Measurements from ENCODE around the gene EIF3F.

Gene EIF3F

GRCh38 chr11:8040261-8040920 lies 53.3 kb downstream of the EIF3F start:
- WGBS, result 93% methylated on average over 4 of the region's 4 CpGs
- Histone ChIP-seq H3K9ac (ENCODE audit: low read depth, low read length) (no peak overlapping the region), H3K27me3 (ENCODE audit: insufficient read depth, low read length) (no peaks in the 10 kb centered on the region; the same call in 1 of the 2 replicates), H3K4me1 (ENCODE audit: insufficient read depth, low read length) (no peaks in the 10 kb centered on the region), H3K36me3 (ENCODE audit: insufficient read depth, low read length) (no peaks in the 10 kb centered on the region), H3K4me3 (ENCODE audit: low read length) (no peak overlapping the region), H3K27ac (ENCODE audit: low read depth, low read length) (no peak overlapping the region), H3K9me3 (ENCODE audit: insufficient read depth, low read depth, low read length) (no peaks in the 10 kb centered on the region)

GRCh38 chr11:8040921-8041285 lies 53.8 kb downstream of the EIF3F start:
- Histone ChIP-seq H3K27me3 (ENCODE audit: insufficient read depth, low read length) (no peaks in the 10 kb centered on the region; the same call in 1 of the 2 replicates), H3K4me1 (ENCODE audit: insufficient read depth, low read length) (no peaks in the 10 kb centered on the region), H3K36me3 (ENCODE audit: insufficient read depth, low read length) (no peaks in the 10 kb centered on the region), H3K27ac (ENCODE audit: low read depth, low read length) (no peak overlapping the region), H3K9me3 (ENCODE audit: insufficient read depth, low read depth, low read length) (no peaks in the 10 kb centered on the region), H3K4me3 (ENCODE audit: low read length) (no peak overlapping the region), H3K9ac (ENCODE audit: low read depth, low read length) (no peak overlapping the region)
- 92% methylated on average over 2 of the region's 2 CpGs for WGBS

GRCh38 chr11:8041576-8041975 lies 54.4 kb downstream of the EIF3F start:
- no peaks in the 10 kb centered on the region for H3K36me3 ChIP-seq (ENCODE audit: insufficient read depth, low read length)
- no peaks in the 10 kb centered on the region for H3K4me1 ChIP-seq (ENCODE audit: insufficient read depth, low read length)
- H3K9me3 ChIP-seq (ENCODE audit: insufficient read depth, low read depth, low read length), result no peaks in the 10 kb centered on the region
- no peak overlapping the region for H3K4me3 ChIP-seq (ENCODE audit: low read length)
- H3K9ac ChIP-seq (ENCODE audit: low read depth, low read length), result no peak overlapping the region
- H3K27ac ChIP-seq (ENCODE audit: low read depth, low read length), result no peak overlapping the region
- 84% methylated on average over 4 of the region's 4 CpGs for WGBS
- no peaks in the 10 kb centered on the region; the same call in 1 of the 2 replicates for H3K27me3 ChIP-seq (ENCODE audit: insufficient read depth, low read length)

GRCh38 chr11:8043756-8044155 lies 56.6 kb downstream of the EIF3F start:
- no peaks in the 10 kb centered on the region; the same call in 1 of the 2 replicates for H3K27me3 ChIP-seq (ENCODE audit: insufficient read depth, low read length)
- H3K9ac ChIP-seq (ENCODE audit: low read depth, low read length), result no peak overlapping the region
- 100% methylated on average over 2 of the region's 2 CpGs for WGBS

GRCh38 chr11:8045839-8046238 lies 58.7 kb downstream of the EIF3F start:
- Histone ChIP-seq H3K27ac (ENCODE audit: low read depth, low read length) (no peak overlapping the region), H3K9me3 (ENCODE audit: insufficient read depth, low read depth, low read length) (no peaks in the 10 kb centered on the region), H3K4me1 (ENCODE audit: insufficient read depth, low read length) (no peaks in the 10 kb centered on the region), H3K27me3 (ENCODE audit: insufficient read depth, low read length) (no peaks in the 10 kb centered on the region; the same call in 1 of the 2 replicates), H3K9ac (ENCODE audit: low read depth, low read length) (no peak overlapping the region), H3K4me3 (ENCODE audit: low read length) (no peak overlapping the region), H3K36me3 (ENCODE audit: insufficient read depth, low read length) (no peaks in the 10 kb centered on the region)
- WGBS, result 59% methylated on average over 4 of the region's 4 CpGs

More at GRCh38 chr11:8043756-8044155, 56.6 kb downstream of the EIF3F start:
- Histone ChIP-seq H3K27ac (ENCODE audit: low read depth, low read length) (no peak overlapping the region), H3K4me3 (ENCODE audit: low read length) (no peak overlapping the region), H3K9me3 (ENCODE audit: insufficient read depth, low read depth, low read length) (no peaks in the 10 kb centered on the region), H3K36me3 (ENCODE audit: insufficient read depth, low read length) (no peaks in the 10 kb centered on the region), H3K4me1 (ENCODE audit: insufficient read depth, low read length) (no peaks in the 10 kb centered on the region)

GRCh38 chr11:8047382-8047781 lies 60.2 kb downstream of the EIF3F start:
- H3K27me3 ChIP-seq (ENCODE audit: insufficient read depth, low read length), result no peaks in the 10 kb centered on the region; the same call in 1 of the 2 replicates
- no peak overlapping the region for H3K4me3 ChIP-seq (ENCODE audit: low read length)
- no peak overlapping the region for H3K27ac ChIP-seq (ENCODE audit: low read depth, low read length)
- H3K36me3 ChIP-seq (ENCODE audit: insufficient read depth, low read length), result no peaks in the 10 kb centered on the region
- WGBS, result 72% methylated on average over 3 of the region's 3 CpGs
- H3K9me3 ChIP-seq (ENCODE audit: insufficient read depth, low read depth, low read length), result no peaks in the 10 kb centered on the region
- H3K9ac ChIP-seq (ENCODE audit: low read depth, low read length), result no peak overlapping the region
- no peaks in the 10 kb centered on the region for H3K4me1 ChIP-seq (ENCODE audit: insufficient read depth, low read length)

- Histone ChIP-seq H3K4me3 (ENCODE audit: low read length) (no peak overlapping the region), H3K9ac (ENCODE audit: low read depth, low read length) (no peak overlapping the region), H3K36me3 (ENCODE audit: insufficient read depth, low read length) (no peaks in the 10 kb centered on the region), H3K27ac (ENCODE audit: low read depth, low read length) (no peak overlapping the region), H3K4me1 (ENCODE audit: insufficient read depth, low read length) (no peaks in the 10 kb centered on the region), H3K9me3 (ENCODE audit: insufficient read depth, low read depth, low read length) (no peaks in the 10 kb centered on the region), H3K27me3 (ENCODE audit: insufficient read depth, low read length) (no peaks in the 10 kb centered on the region; the same call in 1 of the 2 replicates)
- 89% methylated on average over 3 of the region's 3 CpGs for WGBS
These were observed 61.9 kb downstream of the EIF3F start for GRCh38 chr11:8049084-8049483.

Measured in HUES64 (cell line).